HepG2 (cell line): ENCODE results near the gene THRSP. TPM values are rescaled to one million over a fixed set of nuclear protein-coding genes. Genes with fewer than 3 reads are reported as not detected.

Source experiments
- ATAC-seq: fragments of 200-7000 bp; cut with Tn5 transposase; 3 replicates; pipeline ENCODE4 v1.9.1; 2020; ENCODE audit warnings: mild to moderate bottlenecking, moderate library complexity
- BruUV-seq: library from RNA; stranded (reverse); fragments of 400-500 nt; replicated peaks from 2 replicates; lab custom pipeline; 2021; lab: Mats Ljungman, UMichigan
- CTCF ChIA-PET: fragments of 300-600 bp; formaldehyde crosslinking; extraction: SDS; loops from one replicate; lab custom pipeline; 2021; ENCODE audit warnings: low total read pairs, inconsistent platforms, low intra/inter-chr PET ratio; lab: Yijun Ruan, JAX
- POLR2A ChIA-PET: fragments of 350-600 bp; sonication (Branson Sonifier 250); formaldehyde crosslinking; loops from one replicate; lab custom pipeline; 2020; ENCODE audit warnings: antibody characterized with exemption, inconsistent platforms; lab: Yijun Ruan, JAX
- DNase-seq: peaks from one replicate; pipeline ENCODE4 v3.0.0-alpha.2; 2015; ENCODE audit warnings: low spot score
- FAIRE-seq: peaks from 3 replicates; lab custom pipeline; 2011; peaks lifted over from hg19 to GRCh38; lab: Jason Lieb, UNC
- H2AFZ ChIP-seq: one replicate; pipeline ENCODE4 v1.6.1; 2011; ENCODE audit warnings: low read length, inconsistent platforms
- H3K27ac ChIP-seq: fragments of 300-600 bp; 3 replicates; pipeline ENCODE4 v1.8.0; 2011; ENCODE audit warnings: mixed run types, mild to moderate bottlenecking, mixed read lengths, low read length, inconsistent platforms; ENCODE audit not compliant: insufficient read depth; ENCODE audit errors: extremely low read length
- H3K27me3 ChIP-seq, 2 experiments: fragments of 200-600 bp in 1 of 2; 2 replicates in 1 of 2; 3 replicates in 1 of 2; pipeline versions ENCODE4 v1.6.0 to v1.8.0; 2011; ENCODE audit warnings: low read length in 2 of 2, mild to moderate bottlenecking in 2 of 2, moderate library complexity in 2 of 2, inconsistent platforms in 1 of 2; ENCODE audit not compliant: insufficient read depth in 2 of 2, control insufficient read depth in 1 of 2
- H3K36me3 ChIP-seq, 2 experiments: fragments of 200-600 bp in 1 of 2; replicated peaks in 1 of 2; 2 replicates in 1 of 2; 3 replicates in 1 of 2; pipeline versions ENCODE4 v1.5.1 to v1.8.0; 2011; ENCODE audit warnings: low read length in 2 of 2, inconsistent platforms in 1 of 2; ENCODE audit not compliant: insufficient read depth in 2 of 2, control insufficient read depth in 1 of 2
- H3K4me1 ChIP-seq: 2 replicates; pipeline ENCODE4 v1.5.1; 2012; ENCODE audit warnings: low read length, inconsistent platforms; ENCODE audit not compliant: insufficient read depth
- H3K4me2 ChIP-seq: 2 replicates; pipeline ENCODE4 v1.6.0; 2011; ENCODE audit warnings: low read depth, low read length, inconsistent platforms
- H3K4me3 ChIP-seq, 3 experiments: fragments of 200-600 bp in 1 of 3; sonication (generic), shearing (Covaris generic) in 1 of 3; replicated peaks in 1 of 3; 2 replicates each; pipeline ENCODE4 v1.5.1; 2011 to 2016; ENCODE audit warnings: low read length in 3 of 3, inconsistent platforms in 2 of 3, low read depth in 2 of 3, mild to moderate bottlenecking in 2 of 3, control low read depth in 1 of 3, mixed read lengths in 1 of 3; ENCODE audit not compliant: insufficient read depth in 1 of 3
- H3K79me2 ChIP-seq: one replicate; pipeline ENCODE4 v1.6.1; 2011; ENCODE audit warnings: low read length, inconsistent platforms; ENCODE audit not compliant: insufficient read depth
- H3K9ac ChIP-seq: 2 replicates; pipeline ENCODE4 v1.6.0; 2011; ENCODE audit warnings: mild to moderate bottlenecking, low read depth, low read length, inconsistent platforms; ENCODE audit not compliant: insufficient read depth
- H3K9me3 ChIP-seq: 2 replicates; pipeline ENCODE4 v1.5.1; 2012; ENCODE audit warnings: mild to moderate bottlenecking, low read length
- H4K20me1 ChIP-seq: 2 replicates; pipeline ENCODE4 v1.6.0; 2011; ENCODE audit warnings: inconsistent platforms, mild to moderate bottlenecking, low read length, moderate library complexity; ENCODE audit not compliant: insufficient read depth
- HNRNPUL1 ChIP-seq: fragments of 200-400 bp; formaldehyde crosslinking; IDR thresholded peaks from 2 replicates; pipeline ENCODE4 v1.6.1; 2017; ENCODE audit warnings: low read depth, mild to moderate bottlenecking, low read length, moderate library complexity
- KAT8 ChIP-seq: IDR thresholded peaks from 2 replicates; pipeline ENCODE4 v1.6.1; 2016; ENCODE audit warnings: missing genetic modification reagents, missing compliant biosample characterization
- NR1H2 ChIP-seq: sonication (generic); formaldehyde crosslinking; IDR thresholded peaks from 2 replicates; pipeline ENCODE4 v1.8.1; 2022; ENCODE audit warnings: low read depth, missing genetic modification reagents, borderline replicate concordance
- PRPF4 ChIP-seq: fragments of 200-400 bp; formaldehyde crosslinking; IDR thresholded peaks from 2 replicates; pipeline ENCODE4 v1.6.1; 2016; ENCODE audit warnings: low read length, low read depth; ENCODE audit not compliant: poor library complexity, severe bottlenecking
- RFX3 ChIP-seq: IDR thresholded peaks from 2 replicates; pipeline ENCODE4 v1.6.1; 2016; ENCODE audit warnings: missing biosample characterization, missing genetic modification reagents
- SETDB1 ChIP-seq: sonication (generic); formaldehyde crosslinking; IDR thresholded peaks from 2 replicates; pipeline ENCODE4 v1.5.1; 2020; ENCODE audit warnings: missing genetic modification reagents, mild to moderate bottlenecking, borderline replicate concordance
- STAT5B ChIP-seq: sonication (generic); formaldehyde crosslinking; IDR thresholded peaks from 2 replicates; pipeline ENCODE4 v1.4.0; 2020; ENCODE audit warnings: missing genetic modification reagents
- UBTF ChIP-seq: sonication (generic); formaldehyde crosslinking; IDR thresholded peaks from 2 replicates; pipeline ENCODE4 v1.4.0; 2020; ENCODE audit warnings: mild to moderate bottlenecking, missing genetic modification reagents
- ZNF563 ChIP-seq: sonication (generic); formaldehyde crosslinking; IDR thresholded peaks from 2 replicates; pipeline ENCODE4 v1.8.0; 2022; ENCODE audit warnings: mild to moderate bottlenecking, moderate library complexity, missing genetic modification reagents
- ZNF724P ChIP-seq: sonication (generic); formaldehyde crosslinking; IDR thresholded peaks from 2 replicates; pipeline ENCODE4 v1.8.0; 2022; ENCODE audit warnings: missing genetic modification reagents, borderline replicate concordance
- ZNF777 ChIP-seq: sonication (generic); formaldehyde crosslinking; IDR thresholded peaks from 2 replicates; pipeline ENCODE4 v1.4.0; 2020; ENCODE audit warnings: missing genetic modification reagents
- WGBS: methylation state at CpG from one replicate; pipeline ENCODE4 v1.1.6; 2017; ENCODE audit warnings: low lambda C conversion rate; 5-methylcytosine and 5-hydroxymethylcytosine counted together
- in situ Hi-C: cut with HindIII; loops from 2 replicates; pipeline ENCODE4 v1.10.0; 2017; ENCODE audit warnings: low pct_unique_long_range_greater_than_20kb; ENCODE audit not compliant: extremely low pct_ligation_motif_present
- intact Hi-C: fragments of 100-400 bp; cut with micrococcal nuclease; formaldehyde crosslinking; loops from one replicate; pipeline ENCODE4 v1.10.0; 2022; ENCODE audit not compliant: unreplicated experiment
- polyA plus RNA-seq, 8 experiments: library from polyadenylated mRNA; depleted of rRNA in 3 of 8; stranded (reverse) in 7 of 8; unstranded in 1 of 8; fragments of >200 nt; fragmentation: Illumina TruSeq in 4 of 8; extraction: Trizol in 4 of 8; gene quantifications; 2 replicates each; pipeline versions ENCODE4 v1.2.1 to v1.2.3, GENCODE V29; 2011 to 2016; ENCODE audit warnings: low read depth in 4 of 8, missing spikeins in 1 of 8, mixed read lengths in 1 of 8; ENCODE audit not compliant: insufficient read depth in 1 of 8
- total RNA-seq, 5 experiments: library from RNA; depleted of rRNA; stranded (reverse); fragments of >200 nt; fragmentation: Illumina TruSeq; extraction: Trizol; gene quantifications; 2 replicates each; pipeline ENCODE4 v1.2.3, GENCODE V29; 2016; ENCODE audit warnings: low read depth in 1 of 5
- TF ChIP-seq, protein P1 (sequence below): sonication (generic); formaldehyde crosslinking; IDR thresholded peaks from 2 replicates; pipeline ENCODE4 v1.4.0; 2020; ENCODE audit warnings: missing genetic modification reagents
- TF ChIP-seq, protein P2 (sequence below): sonication (generic); formaldehyde crosslinking; IDR thresholded peaks from 2 replicates; pipeline ENCODE4 v1.5.0; 2020; ENCODE audit warnings: missing genetic modification reagents, mild to moderate bottlenecking, borderline replicate concordance
- TF ChIP-seq, protein P3 (sequence below): fragments of 450-650 bp; IDR thresholded peaks from 2 replicates; pipeline ENCODE4 v1.6.1; 2017; ENCODE audit warnings: mild to moderate bottlenecking

The THRSP gene
- total and polyA plus RNA-seq, 2 of the 13 experiments (the other 11 are each of a cell fraction or from before 2014, with no cell fraction given) = 0.13 to 0.58 TPM

DNA sequence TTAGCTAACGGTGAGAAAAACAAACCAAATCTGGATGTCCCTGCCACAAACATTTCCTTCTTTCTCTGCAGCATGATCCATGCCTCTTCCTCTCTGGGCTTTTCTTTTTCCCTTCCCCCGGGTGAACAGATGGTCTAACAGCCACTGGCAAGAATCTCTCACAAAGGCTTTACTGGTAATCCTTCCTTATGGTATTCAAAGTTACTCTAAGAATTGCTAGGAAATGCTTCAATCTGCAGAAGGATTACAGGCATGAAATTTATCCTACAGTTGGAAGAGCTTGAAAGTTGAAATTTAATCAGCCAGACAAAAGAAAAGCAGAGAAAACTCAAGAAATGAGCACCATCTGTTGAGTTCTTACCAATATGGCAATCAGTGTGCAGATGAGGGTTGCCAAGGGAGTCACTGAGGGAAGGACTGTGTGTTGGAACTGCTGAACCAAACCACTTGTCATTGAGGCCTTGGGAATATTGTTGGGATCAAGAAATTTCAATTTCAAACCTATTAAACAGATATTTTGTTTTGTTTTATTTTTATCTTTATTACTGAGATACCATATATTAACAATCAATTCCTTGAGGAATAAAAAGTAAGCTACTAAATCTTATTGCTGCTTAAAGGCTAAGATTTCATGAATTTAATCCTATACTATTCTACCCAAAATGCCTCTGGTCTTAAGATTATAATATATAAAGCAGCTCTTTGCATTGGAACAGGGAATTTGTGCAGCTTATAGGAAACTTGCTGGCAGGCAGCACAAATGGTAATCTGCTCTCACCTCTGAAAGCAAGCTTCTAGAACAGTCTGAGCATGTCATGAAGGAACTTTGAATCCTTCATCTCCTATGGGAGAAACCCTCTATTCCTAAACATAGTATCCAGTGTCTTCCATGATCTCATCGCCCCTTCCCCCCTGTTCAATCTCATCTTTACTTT, 45.7 kb downstream of the THRSP start:
- Histone ChIP-seq H3K4me3 (no peak overlapping the region), H3K27ac (no peak overlapping the region), H3K79me2 (no peaks in the 10 kb centered on the region), H3K4me2 (no peak overlapping the region), H2AFZ (no peak overlapping the region), H3K27me3 (no peaks in the 10 kb centered on the region), H3K4me1 (no peaks in the 10 kb centered on the region), H3K9ac (no peak overlapping the region), H3K36me3 (peaks cover 7 to 35% of the 10 kb centered on the region in 2 experiments; a peak in 4 of 5 replicates), H3K9me3 (no peaks in the 10 kb centered on the region), H4K20me1 (no peaks in the 10 kb centered on the region)
- DNase-seq (no peak), ATAC-seq (no peak), FAIRE-seq (no peak)
- ChIA-PET POLR2A (interaction anchor here (0.9 to 1.3 kb wide), 4 partner anchors 19 to 30 kb away, joined by 3 to 4 read pairs (median 3); partner anchors contain the start of gene ALG8), CTCF (no interaction called here)
- in situ Hi-C loops (no loop called here), intact Hi-C loops (no loop called here)
- WGBS = 98% methylated on average over 3 of the region's 3 CpGs
- no TSS peak for BruUV-seq
- no peak for TF ChIP-seq UBTF (CRISPR knock-in tag)
- no peak for TF ChIP-seq RFX3 (CRISPR knock-in tag)
- no peak for TF ChIP-seq HNRNPUL1
- no peak for TF ChIP-seq ZNF563
- TF ChIP-seq, protein P1, sequence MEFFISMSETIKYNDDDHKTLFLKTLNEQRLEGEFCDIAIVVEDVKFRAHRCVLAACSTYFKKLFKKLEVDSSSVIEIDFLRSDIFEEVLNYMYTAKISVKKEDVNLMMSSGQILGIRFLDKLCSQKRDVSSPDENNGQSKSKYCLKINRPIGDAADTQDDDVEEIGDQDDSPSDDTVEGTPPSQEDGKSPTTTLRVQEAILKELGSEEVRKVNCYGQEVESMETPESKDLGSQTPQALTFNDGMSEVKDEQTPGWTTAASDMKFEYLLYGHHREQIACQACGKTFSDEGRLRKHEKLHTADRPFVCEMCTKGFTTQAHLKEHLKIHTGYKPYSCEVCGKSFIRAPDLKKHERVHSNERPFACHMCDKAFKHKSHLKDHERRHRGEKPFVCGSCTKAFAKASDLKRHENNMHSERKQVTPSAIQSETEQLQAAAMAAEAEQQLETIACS (CRISPR knock-in tag) = no peak
- no peak for TF ChIP-seq NR1H2 (CRISPR knock-in tag)
- TF ChIP-seq, protein P2, sequence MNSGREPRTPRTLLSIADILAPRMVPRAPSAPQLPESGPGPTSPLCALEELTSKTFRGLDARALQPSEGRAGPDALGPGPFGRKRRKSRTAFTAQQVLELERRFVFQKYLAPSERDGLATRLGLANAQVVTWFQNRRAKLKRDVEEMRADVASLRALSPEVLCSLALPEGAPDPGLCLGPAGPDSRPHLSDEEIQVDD (CRISPR knock-in tag) = no peak
- TF ChIP-seq, protein P3, sequence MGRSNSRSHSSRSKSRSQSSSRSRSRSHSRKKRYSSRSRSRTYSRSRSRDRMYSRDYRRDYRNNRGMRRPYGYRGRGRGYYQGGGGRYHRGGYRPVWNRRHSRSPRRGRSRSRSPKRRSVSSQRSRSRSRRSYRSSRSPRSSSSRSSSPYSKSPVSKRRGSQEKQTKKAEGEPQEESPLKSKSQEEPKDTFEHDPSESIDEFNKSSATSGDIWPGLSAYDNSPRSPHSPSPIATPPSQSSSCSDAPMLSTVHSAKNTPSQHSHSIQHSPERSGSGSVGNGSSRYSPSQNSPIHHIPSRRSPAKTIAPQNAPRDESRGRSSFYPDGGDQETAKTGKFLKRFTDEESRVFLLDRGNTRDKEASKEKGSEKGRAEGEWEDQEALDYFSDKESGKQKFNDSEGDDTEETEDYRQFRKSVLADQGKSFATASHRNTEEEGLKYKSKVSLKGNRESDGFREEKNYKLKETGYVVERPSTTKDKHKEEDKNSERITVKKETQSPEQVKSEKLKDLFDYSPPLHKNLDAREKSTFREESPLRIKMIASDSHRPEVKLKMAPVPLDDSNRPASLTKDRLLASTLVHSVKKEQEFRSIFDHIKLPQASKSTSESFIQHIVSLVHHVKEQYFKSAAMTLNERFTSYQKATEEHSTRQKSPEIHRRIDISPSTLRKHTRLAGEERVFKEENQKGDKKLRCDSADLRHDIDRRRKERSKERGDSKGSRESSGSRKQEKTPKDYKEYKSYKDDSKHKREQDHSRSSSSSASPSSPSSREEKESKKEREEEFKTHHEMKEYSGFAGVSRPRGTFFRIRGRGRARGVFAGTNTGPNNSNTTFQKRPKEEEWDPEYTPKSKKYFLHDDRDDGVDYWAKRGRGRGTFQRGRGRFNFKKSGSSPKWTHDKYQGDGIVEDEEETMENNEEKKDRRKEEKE = no peak
- TF ChIP-seq SETDB1 (CRISPR knock-in tag) = no peak
- TF ChIP-seq STAT5B = no peak
- TF ChIP-seq ZNF724P = no peak
- TF ChIP-seq ZNF777 (CRISPR knock-in tag) = no peak
- no peak for TF ChIP-seq KAT8
- TF ChIP-seq PRPF4 = no peak
